IMR-90 (cell line): ENCODE data around the gene AVPI1. TPM values are rescaled to one million over a fixed set of nuclear protein-coding genes. Genes with fewer than 3 reads are reported as not detected.

Experiments
- ATAC-seq: fragments of 200-7000 bp; cut with Tn5 transposase; 2 replicates; pipeline ENCODE4 v1.9.1; 2020; ENCODE audit warnings: low read depth, mild to moderate bottlenecking, moderate library complexity
- BruUV-seq: library from RNA; stranded (reverse); fragments of 400-500 nt; replicated peaks from 2 replicates; lab custom pipeline; 2021; lab: Mats Ljungman, UMichigan
- CTCF ChIA-PET: fragments of 300-600 bp; formaldehyde crosslinking; extraction: SDS; loops from one replicate; lab custom pipeline; 2021; ENCODE audit warnings: antibody characterized with exemption; lab: Yijun Ruan, JAX
- POLR2A ChIA-PET: fragments of 300-600 bp; sonication (Branson Sonifier 250); formaldehyde crosslinking; loops from one replicate; lab custom pipeline; 2022; ENCODE audit warnings: antibody characterized with exemption; ENCODE audit not compliant: unreplicated experiment; lab: Charles Lee
- DNase-seq: peaks from one replicate; pipeline ENCODE4 v3.0.0; 2013
- H2AFZ ChIP-seq: replicated peaks from 2 replicates; pipeline ENCODE3; 2013; ENCODE audit warnings: low read length, mild to moderate bottlenecking; ENCODE audit not compliant: poor library complexity
- H2AK5ac ChIP-seq: 2 replicates; pipeline ENCODE4 v1.6.1; 2013; ENCODE audit warnings: low read depth, low read length, inconsistent platforms
- H2AK9ac ChIP-seq: replicated peaks from 2 replicates; pipeline ENCODE3; 2013; ENCODE audit warnings: mild to moderate bottlenecking, low read depth, low read length, moderate library complexity; ENCODE audit not compliant: poor library complexity
- H2BK120ac ChIP-seq: 2 replicates; pipeline ENCODE4 v1.6.1; 2013; ENCODE audit warnings: low read depth, low read length, inconsistent platforms
- H2BK15ac ChIP-seq: 3 replicates; pipeline ENCODE4 v1.6.1; 2013; ENCODE audit warnings: low read depth, low read length, inconsistent platforms
- H2BK20ac ChIP-seq: 2 replicates; pipeline ENCODE4 v1.6.1; 2013; ENCODE audit warnings: low read depth, mild to moderate bottlenecking, inconsistent platforms, low read length, moderate library complexity
- H2BK5ac ChIP-seq: 2 replicates; pipeline ENCODE4 v1.6.1; 2013; ENCODE audit warnings: mild to moderate bottlenecking, low read depth, low read length, inconsistent platforms; ENCODE audit not compliant: poor library complexity, severe bottlenecking
- H3K14ac ChIP-seq: replicated peaks from 2 replicates; pipeline ENCODE4 v1.6.1; 2013; ENCODE audit warnings: low read depth, low read length, inconsistent platforms
- H3K18ac ChIP-seq: 2 replicates; pipeline ENCODE4 v1.6.1; 2013; ENCODE audit warnings: low read depth, low read length, control low read depth
- H3K23ac ChIP-seq: 2 replicates; pipeline ENCODE4 v1.6.1; 2013; ENCODE audit warnings: low read depth, low read length, inconsistent platforms
- H3K27ac ChIP-seq: 2 replicates; pipeline ENCODE4 v1.5.1; 2013; ENCODE audit warnings: mild to moderate bottlenecking, control low read depth, low read length; ENCODE audit not compliant: insufficient read depth
- H3K27me3 ChIP-seq: 2 replicates; pipeline ENCODE4 v1.6.1; 2013; ENCODE audit warnings: low read length; ENCODE audit not compliant: control insufficient read depth, insufficient read depth
- H3K36me3 ChIP-seq: 2 replicates; pipeline ENCODE4 v1.6.1; 2013; ENCODE audit warnings: low read length, mixed read lengths; ENCODE audit not compliant: control insufficient read depth, insufficient read depth
- H3K4ac ChIP-seq: 2 replicates; pipeline ENCODE4 v1.6.1; 2013; ENCODE audit warnings: low read depth, low read length, inconsistent platforms
- H3K4me1 ChIP-seq: 2 replicates; pipeline ENCODE4 v1.6.1; 2013; ENCODE audit warnings: low read length, mixed read lengths; ENCODE audit not compliant: control insufficient read depth, insufficient read depth
- H3K4me2 ChIP-seq: 2 replicates; pipeline ENCODE4 v1.6.1; 2013; ENCODE audit warnings: low read depth, mild to moderate bottlenecking, control low read depth, low read length, moderate library complexity
- H3K4me3 ChIP-seq: 2 replicates; pipeline ENCODE4 v1.5.1; 2013; ENCODE audit warnings: low read depth, mild to moderate bottlenecking, control low read depth, low read length, moderate library complexity; ENCODE audit not compliant: insufficient read depth
- H3K56ac ChIP-seq: 2 replicates; pipeline ENCODE4 v1.6.1; 2013; ENCODE audit warnings: low read length, inconsistent platforms; ENCODE audit not compliant: insufficient read depth; ENCODE audit errors: extremely low read depth
- H3K79me1 ChIP-seq, 2 experiments: 2 replicates each; pipeline ENCODE4 v1.6.1; 2013; ENCODE audit warnings: low read length in 2 of 2, inconsistent platforms in 1 of 2, low read depth in 1 of 2
- H3K9ac ChIP-seq: 2 replicates; pipeline ENCODE4 v1.6.1; 2013; ENCODE audit warnings: low read depth, low read length, control low read depth
- H3K9me1 ChIP-seq: 2 replicates; pipeline ENCODE4 v1.6.1; 2013; ENCODE audit warnings: low read length, inconsistent platforms; ENCODE audit not compliant: insufficient read depth
- H3K9me3 ChIP-seq: 2 replicates; pipeline ENCODE4 v1.6.1; 2013; ENCODE audit warnings: low read length; ENCODE audit not compliant: control insufficient read depth, insufficient read depth
- H4K20me1 ChIP-seq: 2 replicates; pipeline ENCODE4 v1.6.1; 2013; ENCODE audit warnings: low read length, inconsistent platforms; ENCODE audit not compliant: insufficient read depth
- H4K5ac ChIP-seq: 2 replicates; pipeline ENCODE4 v1.6.1; 2013; ENCODE audit warnings: mild to moderate bottlenecking, low read depth, low read length, control low read depth
- H4K8ac ChIP-seq, 2 experiments: 2 replicates each; pipeline ENCODE4 v1.6.1; 2013; ENCODE audit warnings: low read depth in 2 of 2, low read length in 2 of 2, control low read depth in 1 of 2, inconsistent platforms in 1 of 2
- H4K91ac ChIP-seq: 2 replicates; pipeline ENCODE4 v1.6.1; 2013; ENCODE audit warnings: low read depth, low read length, inconsistent platforms; ENCODE audit not compliant: insufficient read depth
- MXI1 ChIP-seq: IDR thresholded peaks from 2 replicates; pipeline ENCODE4 v1.6.1; 2012; ENCODE audit warnings: low read depth, mild to moderate bottlenecking, low read length, moderate library complexity, borderline replicate concordance
- SMC3 ChIP-seq: fragments of 150-350 bp; IDR thresholded peaks from 2 replicates; pipeline ENCODE4 v1.6.1; 2016; ENCODE audit warnings: low read depth, mild to moderate bottlenecking, antibody characterized with exemption, low read length, moderate library complexity
- WGBS, 2 experiments: methylation state at CpG; one replicate each; pipeline versions ENCODE4 v1.1.5 to v1.1.7; 2013; ENCODE audit warnings: missing lambda C conversion rate in 2 of 2; ENCODE audit not compliant: insufficient read length in 1 of 2; ENCODE audit errors: extremely low coverage in 2 of 2; 5-methylcytosine and 5-hydroxymethylcytosine counted together
- dilution Hi-C: fragments of 300-500 bp; cut with HindIII; formaldehyde crosslinking; loops from one replicate; pipeline ENCODE4 v1.14.3; 2018; ENCODE audit warnings: low sequenced_read_pairs; ENCODE audit not compliant: unreplicated experiment
- in situ Hi-C: fragments of 300-500 bp; cut with MboI; formaldehyde crosslinking; loops from 3 replicates; pipeline ENCODE4 v1.14.3; 2019; ENCODE audit warnings: low sequenced_read_pairs, inconsistent platforms, mixed read lengths
- intact Hi-C: fragments of 100-400 bp; cut with micrococcal nuclease; formaldehyde crosslinking; loops from 2 replicates; pipeline ENCODE4 v1.10.0; 2022
- polyA plus RNA-seq, 3 experiments: library from polyadenylated mRNA; depleted of rRNA; stranded (reverse); fragments of >200 nt; gene quantifications; 2 replicates each; pipeline ENCODE4 v1.2.3, GENCODE V29; 2012; ENCODE audit warnings: low replicate concordance in 1 of 3
- total RNA-seq: library from RNA; depleted of rRNA; stranded (reverse); fragments of >200 nt; gene quantifications from 2 replicates; pipeline ENCODE4 v1.2.3, GENCODE V29; 2012

The AVPI1 gene
- total and polyA plus RNA-seq, 2 of the 4 experiments (the other 2 are of a cell fraction) = 26.7 to 29.8 TPM

- H4K8ac ChIP-seq = no peak overlapping the region
- dilution Hi-C loops (no loop called here), in situ Hi-C loops (no loop called here), intact Hi-C loops (no loop called here)
- H3K9me3 ChIP-seq = no peaks in the 10 kb centered on the region
- H3K18ac ChIP-seq = no peak overlapping the region
- H3K14ac ChIP-seq = no peak overlapping the region
- no peak overlapping the region for H2AFZ ChIP-seq
- ChIA-PET POLR2A (interaction anchor here (1.0 kb wide), 1 partner anchor 13 kb away, joined by 3 read pairs; no protein-coding TSS in a partner anchor), CTCF (interaction anchor here (0.6 to 0.9 kb wide), 2 partner anchors 13 to 507 kb away, joined by 3 read pairs; no protein-coding TSS in a partner anchor)
- DNase-seq = no peak
- no peak overlapping the region for H2BK5ac ChIP-seq
- no peak overlapping the region for H2AK5ac ChIP-seq
- H2AK9ac ChIP-seq = no peak overlapping the region
- no peak overlapping the region for H3K4ac ChIP-seq
- H3K36me3 ChIP-seq = no peaks in the 10 kb centered on the region
- H2BK15ac ChIP-seq = no peak overlapping the region
- no peak overlapping the region for H2BK20ac ChIP-seq
- no peak overlapping the region for H4K5ac ChIP-seq
- no peaks in the 10 kb centered on the region for H4K20me1 ChIP-seq
- H3K9ac ChIP-seq = no peak overlapping the region
- peak; percentile 8 for ATAC-seq
- peak overlapping the region; percentile 14; the same call in 1 of the 2 replicates for H3K4me2 ChIP-seq
- H3K79me1 ChIP-seq = peaks cover 3 to 22% of the 10 kb centered on the region in 2 experiments; a peak in 3 of 4 replicates
- peaks cover 13% of the 10 kb centered on the region for H3K9me1 ChIP-seq
- H3K4me1 ChIP-seq = peaks cover 17% of the 10 kb centered on the region
- no TSS peak for BruUV-seq
- WGBS, 2 experiments = 100% methylated on average over 1 of the region's 3 CpGs; no CpG with 5 or more reads in 1 of the 2 experiments
- no peak overlapping the region for H4K91ac ChIP-seq
- H3K23ac ChIP-seq = peak overlapping the region; percentile 29; the same call in 1 of the 2 replicates
- H3K4me3 ChIP-seq = no peak overlapping the region
- H3K27me3 ChIP-seq = no peaks in the 10 kb centered on the region
- TF ChIP-seq SMC3 (no peak), MXI1 (no peak)
- no peak overlapping the region for H2BK120ac ChIP-seq
- H3K27ac ChIP-seq = peak overlapping the region; percentile 61; the same call in 1 of the 2 replicates
- H3K56ac ChIP-seq = no peak overlapping the region
Measured at GRCh38 chr10:97628228-97628627, 58.8 kb downstream of the AVPI1 start.
